ENCODE data around the gene E4F1.
"Not testable (repeated sequence)": the region's sequence is repeated elsewhere in the genome, so short reads cannot be mapped to it uniquely, and the experiment has no call there.

The E4F1 gene

DNA sequence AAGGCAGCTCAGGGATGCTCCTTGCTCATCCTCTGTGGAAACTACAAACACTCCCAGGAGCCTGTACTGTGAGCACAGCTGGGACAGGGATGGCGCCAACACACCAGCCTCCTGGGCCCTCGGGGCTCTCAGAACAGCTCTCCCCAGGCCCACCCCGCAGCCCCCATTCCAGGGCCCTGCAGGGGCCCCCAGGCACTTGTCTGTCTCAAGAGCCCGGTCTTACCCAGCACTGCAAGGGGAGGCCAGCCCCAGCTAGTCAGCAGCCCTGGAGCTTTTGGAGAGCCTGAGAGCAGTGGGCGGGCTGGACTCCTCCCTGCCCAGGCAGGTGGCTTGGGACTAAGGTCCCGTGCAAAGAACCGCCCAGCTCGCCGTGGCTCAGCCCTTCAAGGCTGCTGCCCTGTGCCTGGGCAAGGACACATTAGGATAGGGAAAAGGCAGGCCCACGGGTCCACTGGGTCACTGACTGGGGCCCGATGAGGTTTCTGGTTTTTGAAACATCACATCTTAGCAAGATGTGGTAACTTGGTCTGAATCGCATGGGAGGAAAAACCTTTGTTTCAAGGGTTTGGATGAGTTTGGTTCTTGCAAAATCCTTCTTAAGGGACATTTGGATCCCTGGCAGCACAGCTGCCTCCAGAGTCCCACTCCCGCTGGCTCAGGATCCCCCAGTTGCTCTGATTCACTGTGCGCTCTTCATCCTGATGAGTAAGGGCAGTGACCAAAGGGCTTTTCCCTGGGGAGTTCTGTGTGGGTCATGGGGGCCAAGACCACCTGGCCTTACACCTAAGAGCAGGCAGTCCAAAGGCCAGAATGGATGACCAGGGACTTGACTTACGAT lies 15.7 kb downstream of the E4F1 start:
- Histone ChIP-seq H3K4me3 (ENCODE audit: low read length) (no peak overlapping the region), H3K79me2 (ENCODE audit: low read length) (no peaks in the 10 kb centered on the region), H4K20me1 (ENCODE audit: insufficient read depth, low read length) (no peaks in the 10 kb centered on the region), H3K4me1 (ENCODE audit: low read length) (no peaks in the 10 kb centered on the region), H3K27ac (ENCODE audit: low read length) (no peak overlapping the region), H3K9ac (ENCODE audit: low read length) (no peak overlapping the region), H3K9me3 (ENCODE audit: insufficient read depth, low read length) (no peaks in the 10 kb centered on the region), H2AFZ (ENCODE audit: low read depth, low read length) (no peak overlapping the region), H3K27me3 (ENCODE audit: low read depth, low read length) (no peaks in the 10 kb centered on the region), H3K36me3 (replicated peaks; ENCODE audit: low read depth, low read length) (peaks cover 20% of the 10 kb centered on the region), H3K4me2 (ENCODE audit: low read length) (no peak overlapping the region)
- TF ChIP-seq CTCF (IDR thresholded peaks at IDR 0.05; ENCODE audit: low read depth, low read length) (no peak), EZH2phosphoT487 (IDR thresholded peaks at IDR 0.05; ENCODE audit: low read depth) (no peak)

DNA sequence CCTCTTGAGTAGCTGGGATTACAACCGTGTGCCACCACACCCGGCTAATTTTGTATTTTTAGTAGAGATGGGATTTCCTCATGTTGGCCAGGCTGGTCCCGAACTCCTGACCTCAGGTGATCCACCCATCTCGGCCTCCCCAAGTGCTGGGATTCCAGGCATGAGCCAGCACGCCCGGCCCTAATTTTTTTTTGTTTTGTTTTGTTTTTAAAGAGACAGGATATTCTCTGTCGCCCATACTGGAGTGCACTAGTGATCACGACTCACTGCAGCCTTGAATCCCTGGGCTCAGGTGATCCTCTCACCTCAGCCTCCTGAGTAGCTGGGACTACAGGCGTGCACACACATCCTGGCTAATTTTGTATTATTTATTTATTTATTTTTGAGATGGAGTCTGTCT lies 16.9 kb downstream of the E4F1 start:
- peaks cover 22% of the 10 kb centered on the region for H3K36me3 ChIP-seq (replicated peaks; ENCODE audit: low read depth, low read length)
- H3K4me3 ChIP-seq (ENCODE audit: low read length); H2AFZ ChIP-seq (ENCODE audit: low read depth, low read length); H3K27me3 ChIP-seq (ENCODE audit: low read depth, low read length); H3K79me2 ChIP-seq (ENCODE audit: low read length); H3K27ac ChIP-seq (ENCODE audit: low read length); H4K20me1 ChIP-seq (ENCODE audit: insufficient read depth, low read length); H3K9me3 ChIP-seq (ENCODE audit: insufficient read depth, low read length); H3K9ac ChIP-seq (ENCODE audit: low read length); H3K4me1 ChIP-seq (ENCODE audit: low read length); H3K4me2 ChIP-seq (ENCODE audit: low read length): not testable (repeated sequence)

GRCh38 chr16:2242598-2242997 lies 19.2 kb downstream of the E4F1 start:
- no peaks in the 10 kb centered on the region for H3K4me1 ChIP-seq (ENCODE audit: low read length)
- H3K9ac ChIP-seq (ENCODE audit: low read length), result no peak overlapping the region
- TF ChIP-seq EZH2phosphoT487 (IDR thresholded peaks at IDR 0.05; ENCODE audit: low read depth), result no peak
- no peak for TF ChIP-seq CTCF (IDR thresholded peaks at IDR 0.05; ENCODE audit: low read depth, low read length)
- H3K4me2 ChIP-seq (ENCODE audit: low read length), result no peak overlapping the region
- no peaks in the 10 kb centered on the region for H4K20me1 ChIP-seq (ENCODE audit: insufficient read depth, low read length)
- H3K27ac ChIP-seq (ENCODE audit: low read length), result no peak overlapping the region
- H3K27me3 ChIP-seq (ENCODE audit: low read depth, low read length), result no peaks in the 10 kb centered on the region
- H3K4me3 ChIP-seq (ENCODE audit: low read length), result no peak overlapping the region
- H3K36me3 ChIP-seq (replicated peaks; ENCODE audit: low read depth, low read length), result peaks cover 22% of the 10 kb centered on the region
- no peaks in the 10 kb centered on the region for H3K9me3 ChIP-seq (ENCODE audit: insufficient read depth, low read length)
- no peak overlapping the region for H2AFZ ChIP-seq (ENCODE audit: low read depth, low read length)
- H3K79me2 ChIP-seq (ENCODE audit: low read length), result no peaks in the 10 kb centered on the region

- H3K9ac ChIP-seq (ENCODE audit: low read length), result no peak overlapping the region
- no peaks in the 10 kb centered on the region for H3K9me3 ChIP-seq (ENCODE audit: insufficient read depth, low read length)
- TF ChIP-seq CTCF (IDR thresholded peaks at IDR 0.05; ENCODE audit: low read depth, low read length), result no peak
- TF ChIP-seq EZH2phosphoT487 (IDR thresholded peaks at IDR 0.05; ENCODE audit: low read depth), result no peak
- no peak overlapping the region for H2AFZ ChIP-seq (ENCODE audit: low read depth, low read length)
- no peaks in the 10 kb centered on the region for H3K79me2 ChIP-seq (ENCODE audit: low read length)
- H3K4me3 ChIP-seq (ENCODE audit: low read length), result no peak overlapping the region
- no peaks in the 10 kb centered on the region for H3K4me1 ChIP-seq (ENCODE audit: low read length)
- H4K20me1 ChIP-seq (ENCODE audit: insufficient read depth, low read length), result no peaks in the 10 kb centered on the region
- H3K4me2 ChIP-seq (ENCODE audit: low read length), result no peak overlapping the region
- no peak overlapping the region for H3K27ac ChIP-seq (ENCODE audit: low read length)
- no peaks in the 10 kb centered on the region for H3K27me3 ChIP-seq (ENCODE audit: low read depth, low read length)
- peaks cover 22% of the 10 kb centered on the region for H3K36me3 ChIP-seq (replicated peaks; ENCODE audit: low read depth, low read length)
Measured at GRCh38 chr16:2243031-2243528, 19.7 kb downstream of the E4F1 start.

Data from OCI-LY3 (cell line).